PC-9 (cell line): ENCODE data around the gene C1orf159. TPM values are rescaled to one million over a fixed set of nuclear protein-coding genes. Genes with fewer than 3 reads are reported as not detected.

ENCODE experiments used
- BruUV-seq: library from RNA; stranded (reverse); fragments of 400-500 nt; replicated peaks from 2 replicates; lab custom pipeline; 2021; lab: Mats Ljungman, UMichigan
- CTCF ChIA-PET: fragments of 300-600 bp; sonication (Branson Sonifier 250); formaldehyde crosslinking; loops from one replicate; lab custom pipeline; 2022; ENCODE audit warnings: antibody characterized with exemption; lab: Charles Lee
- POLR2A ChIA-PET: fragments of 300-600 bp; sonication (Branson Sonifier 250); formaldehyde crosslinking; loops from one replicate; lab custom pipeline; 2022; ENCODE audit warnings: antibody characterized with exemption; ENCODE audit not compliant: unreplicated experiment; lab: Charles Lee
- DNase-seq, 2 experiments: peaks; one replicate each; pipeline versions ENCODE4 v3.0.0 to v3.0.0-alpha.2; 2015 to 2022; ENCODE audit warnings: mixed read lengths in 1 of 2
- H2AFZ ChIP-seq: fragments of 200-600 bp; sonication (generic); 2 replicates; pipeline ENCODE4 v1.8.1; 2017; ENCODE audit warnings: antibody characterized with exemption
- H3F3A ChIP-seq: fragments of 200-600 bp; sonication (generic); 2 replicates; pipeline ENCODE4 v1.8.1; 2017; ENCODE audit warnings: antibody characterized with exemption, mild to moderate bottlenecking, low read depth; ENCODE audit not compliant: insufficient read depth
- H3K27ac ChIP-seq: fragments of 200-600 bp; sonication (generic); 2 replicates; pipeline ENCODE4 v1.6.1; 2016; ENCODE audit warnings: mixed run types
- H3K27me3 ChIP-seq: fragments of 200-600 bp; sonication (generic); 2 replicates; pipeline ENCODE4 v1.6.1; 2016; ENCODE audit warnings: low read depth, mixed run types; ENCODE audit not compliant: insufficient read depth
- H3K36me3 ChIP-seq: fragments of 200-600 bp; sonication (generic); 2 replicates; pipeline ENCODE4 v1.6.1; 2016; ENCODE audit warnings: low read depth, mixed run types
- H3K4me1 ChIP-seq: fragments of 200-600 bp; sonication (generic); replicated peaks from 2 replicates; pipeline ENCODE4 v1.6.1; 2016; ENCODE audit warnings: mixed run types; ENCODE audit not compliant: insufficient read depth
- H3K4me2 ChIP-seq: fragments of 200-600 bp; sonication (generic); 2 replicates; pipeline ENCODE4 v1.6.1; 2017; ENCODE audit warnings: mixed run types
- H3K4me3 ChIP-seq: fragments of 200-600 bp; sonication (generic); 2 replicates; pipeline ENCODE4 v1.6.1; 2016; ENCODE audit warnings: mixed run types
- H3K79me2 ChIP-seq: fragments of 200-600 bp; sonication (generic); 2 replicates; pipeline ENCODE4 v1.6.1; 2017; ENCODE audit warnings: low read depth, mixed run types
- H3K9me2 ChIP-seq: fragments of 200-600 bp; sonication (generic); 2 replicates; pipeline ENCODE4 v1.8.1; 2017; ENCODE audit warnings: mild to moderate bottlenecking; ENCODE audit not compliant: insufficient read depth
- H3K9me3 ChIP-seq: fragments of 200-600 bp; sonication (generic); 2 replicates; pipeline ENCODE4 v1.8.1; 2016; ENCODE audit warnings: low read depth; ENCODE audit not compliant: insufficient read depth
- H4K20me1 ChIP-seq: fragments of 200-600 bp; sonication (generic); 2 replicates; pipeline ENCODE4 v1.8.1; 2017; ENCODE audit not compliant: insufficient read depth
- CTCF ChIP-seq: fragments of 200-600 bp; sonication (generic); conservative IDR thresholded peaks from 2 replicates; pipeline ENCODE4 v1.6.1; 2017; ENCODE audit warnings: mixed run types, antibody characterized with exemption, mild to moderate bottlenecking, moderate library complexity
- EZH2 ChIP-seq: fragments of 200-600 bp; sonication (generic); IDR thresholded peaks from 2 replicates; pipeline ENCODE4 v1.8.0; 2017; ENCODE audit warnings: antibody characterized with exemption, low read depth
- intact Hi-C: fragments of 100-400 bp; cut with micrococcal nuclease; formaldehyde crosslinking; loops from one replicate; pipeline ENCODE4 v1.10.0; 2022; ENCODE audit not compliant: unreplicated experiment
- total RNA-seq: library from RNA; stranded (reverse); gene quantifications from 2 replicates; pipeline ENCODE4 v1.2.3, GENCODE V29; 2021

C1orf159 gene
- total RNA-seq, 1 experiment from 2014 or later, result 31.1 TPM

GRCh38 chr1:1063945-1064831 is 51.7 kb downstream of the C1orf159 start:
- Histone ChIP-seq H3K4me1 (peaks cover 29% of the 10 kb centered on the region), H3K36me3 (no peaks in the 10 kb centered on the region), H3K27ac (peak overlapping the region; percentile 68), H3K4me2 (peak overlapping the region; percentile 80), H3K9me2 (no peaks in the 10 kb centered on the region), H3K27me3 (no peaks in the 10 kb centered on the region), H3F3A (peaks cover 49% of the 10 kb centered on the region), H3K9me3 (no peaks in the 10 kb centered on the region), H4K20me1 (no peaks in the 10 kb centered on the region), H3K79me2 (peaks cover 4% of the 10 kb centered on the region; the same call in 1 of the 2 replicates), H3K4me3 (peak overlapping the region; percentile 47; the same call in 1 of the 2 replicates), H2AFZ (peak overlapping the region; percentile 68; the same call in 1 of the 2 replicates)
- BruUV-seq, result no TSS peak
- DNase-seq, result peak; percentile 83 to 85
- TF ChIP-seq EZH2, result no peak
- peak; percentile 89 for TF ChIP-seq CTCF
- intact Hi-C loops, result loop anchor here (1.0 kb wide), 1 partner anchor 80 kb away; no protein-coding TSS in a partner anchor
- ChIA-PET CTCF (interaction anchor here (0.6 to 1.0 kb wide), 4 partner anchors 10 to 150 kb away, joined by 3 read pairs; partner anchors contain the start of gene RNF223), POLR2A (interaction anchor here (0.6 to 0.7 kb wide), 3 partner anchors 58 to 311 kb away, joined by 3 to 12 read pairs (median 6); no protein-coding TSS in a partner anchor)

GRCh38 chr1:1063261-1063944 is 52.5 kb downstream of the C1orf159 start:
- peaks cover 35% of the 10 kb centered on the region for H3K4me1 ChIP-seq
- H2AFZ ChIP-seq, result no peak overlapping the region
- DNase-seq, result no peak
- peaks cover 45% of the 10 kb centered on the region for H3F3A ChIP-seq
- H3K9me3 ChIP-seq, result no peaks in the 10 kb centered on the region
- H3K27me3 ChIP-seq, result no peaks in the 10 kb centered on the region
- TF ChIP-seq EZH2, result no peak
- TF ChIP-seq CTCF, result no peak
- intact Hi-C loops, result loop anchor here (1.0 kb wide), 1 partner anchor 79 kb away; no protein-coding TSS in a partner anchor
- H3K4me3 ChIP-seq, result peak overlapping the region; percentile 47
- no peaks in the 10 kb centered on the region for H3K9me2 ChIP-seq
- no TSS peak for BruUV-seq
- POLR2A ChIA-PET, result interaction anchor here (0.6 kb wide), 2 partner anchors 58 to 312 kb away, joined by 3 to 6 read pairs; no protein-coding TSS in a partner anchor
- no peaks in the 10 kb centered on the region for H3K36me3 ChIP-seq
- H4K20me1 ChIP-seq, result no peaks in the 10 kb centered on the region
- peaks cover 4% of the 10 kb centered on the region; the same call in 1 of the 2 replicates for H3K79me2 ChIP-seq
- peak overlapping the region; percentile 68 for H3K27ac ChIP-seq
- CTCF ChIA-PET, result interaction anchor here (0.7 to 1.0 kb wide), 4 partner anchors 11 to 150 kb away, joined by 3 read pairs; partner anchors contain the start of genes ISG15 and RNF223
- peak overlapping the region; percentile 80 for H3K4me2 ChIP-seq
